Measurements from ENCODE around the gene COX14. TPM values are rescaled to one million over a fixed set of nuclear protein-coding genes. Genes with fewer than 3 reads are reported as not detected.

COX14 gene
- total RNA-seq, 6 experiments from 2014 or later, result 37.7 to 67.5 (median 50.6) TPM

DNA sequence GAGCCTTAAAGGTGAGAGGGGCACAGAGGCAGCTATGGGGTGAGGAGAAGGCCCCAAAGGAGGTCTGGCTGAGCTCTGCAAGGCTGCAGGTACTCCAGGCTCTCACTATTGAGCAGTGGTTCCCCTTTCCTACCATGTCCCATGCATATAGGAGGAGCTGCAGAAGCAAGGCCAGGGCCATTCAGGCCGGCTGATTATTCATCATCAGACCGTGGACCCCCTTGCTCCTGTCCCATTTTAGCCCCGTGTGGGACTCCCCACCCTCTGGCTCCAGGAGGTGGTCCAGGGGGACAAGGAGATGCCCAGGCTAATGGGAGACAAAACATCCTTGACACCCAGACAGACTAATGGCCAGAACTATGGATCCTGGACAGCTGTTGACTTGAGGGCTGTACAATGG lies 5.1 kb upstream of the COX14 start:
- no CpG with 5 or more reads among the region's 3 CpGs for WGBS (ENCODE audit: insufficient coverage, low coverage, low lambda C conversion rate, missing lambda C conversion rate)
- TF ChIP-seq, protein P1, sequence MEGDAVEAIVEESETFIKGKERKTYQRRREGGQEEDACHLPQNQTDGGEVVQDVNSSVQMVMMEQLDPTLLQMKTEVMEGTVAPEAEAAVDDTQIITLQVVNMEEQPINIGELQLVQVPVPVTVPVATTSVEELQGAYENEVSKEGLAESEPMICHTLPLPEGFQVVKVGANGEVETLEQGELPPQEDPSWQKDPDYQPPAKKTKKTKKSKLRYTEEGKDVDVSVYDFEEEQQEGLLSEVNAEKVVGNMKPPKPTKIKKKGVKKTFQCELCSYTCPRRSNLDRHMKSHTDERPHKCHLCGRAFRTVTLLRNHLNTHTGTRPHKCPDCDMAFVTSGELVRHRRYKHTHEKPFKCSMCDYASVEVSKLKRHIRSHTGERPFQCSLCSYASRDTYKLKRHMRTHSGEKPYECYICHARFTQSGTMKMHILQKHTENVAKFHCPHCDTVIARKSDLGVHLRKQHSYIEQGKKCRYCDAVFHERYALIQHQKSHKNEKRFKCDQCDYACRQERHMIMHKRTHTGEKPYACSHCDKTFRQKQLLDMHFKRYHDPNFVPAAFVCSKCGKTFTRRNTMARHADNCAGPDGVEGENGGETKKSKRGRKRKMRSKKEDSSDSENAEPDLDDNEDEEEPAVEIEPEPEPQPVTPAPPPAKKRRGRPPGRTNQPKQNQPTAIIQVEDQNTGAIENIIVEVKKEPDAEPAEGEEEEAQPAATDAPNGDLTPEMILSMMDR (IDR thresholded peaks at IDR 0.05), result no peak
- TF ChIP-seq POLR2A (IDR thresholded peaks at IDR 0.05), result no peak
- no peaks in the 10 kb centered on the region for H3K9me3 ChIP-seq
- intact Hi-C loops (cut with DNase I), result no loop called here
- H3K4me1 ChIP-seq, result peaks cover 0 to 73% (median 26%) of the 10 kb centered on the region in 4 donors
- H3K4me3 ChIP-seq, result no peak overlapping the region
- H3K27me3 ChIP-seq, result no peaks in the 10 kb centered on the region
- H3K36me3 ChIP-seq, result peaks cover 0 to 10% (median 4%) of the 10 kb centered on the region in 4 donors
- no peak for DNase-seq
- H3K27ac ChIP-seq, result no peak overlapping the region
- no peak for ATAC-seq

DNA sequence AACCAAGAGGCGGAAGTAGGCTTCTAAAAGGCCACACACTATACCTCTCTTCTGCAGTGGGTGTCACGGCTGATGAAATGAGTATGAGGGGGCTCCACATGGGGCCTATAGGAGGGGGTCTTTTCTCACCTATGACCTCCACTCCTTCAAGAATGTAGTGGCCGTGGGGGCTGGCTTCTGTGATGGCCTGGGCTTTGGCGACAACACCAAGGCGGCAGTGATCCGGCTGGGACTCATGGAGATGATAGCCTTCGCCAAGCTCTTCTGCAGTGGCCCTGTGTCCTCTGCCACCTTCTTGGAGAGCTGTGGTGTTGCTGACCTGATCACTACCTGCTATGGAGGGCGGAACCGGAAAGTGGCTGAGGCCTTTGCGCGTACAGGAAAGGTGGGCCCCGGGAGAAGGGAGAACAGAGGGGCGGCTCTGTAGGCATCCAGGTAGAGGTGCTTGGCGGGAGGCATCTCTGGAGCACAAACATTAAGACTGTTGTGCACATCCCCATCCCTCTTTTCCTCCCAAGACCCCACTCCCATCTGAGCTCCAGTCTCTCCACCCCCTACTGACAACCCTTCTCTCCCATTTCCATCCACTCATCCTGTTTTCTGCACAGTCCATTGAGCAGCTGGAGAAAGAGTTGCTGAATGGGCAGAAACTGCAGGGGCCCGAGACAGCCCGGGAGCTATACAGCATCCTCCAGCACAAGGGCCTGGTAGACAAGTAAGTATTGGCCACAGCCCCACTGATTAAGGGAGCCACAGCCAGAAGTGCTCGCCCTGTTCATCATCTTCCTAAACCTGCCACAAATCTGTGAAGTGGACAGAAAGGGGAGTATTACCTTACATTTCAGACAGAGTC lies 4.4 kb upstream of the COX14 start:
- ATAC-seq (no peak), DNase-seq (no peak)
- Histone ChIP-seq H3K9me3 (no peaks in the 10 kb centered on the region), H3K27me3 (no peaks in the 10 kb centered on the region), H3K4me3 (no peak overlapping the region), H3K36me3 (peaks cover 0 to 10% (median 4%) of the 10 kb centered on the region in 4 donors), H3K27ac (peak overlapping the region in 1 of 3 donors; percentile 94), H3K4me1 (peaks cover 0 to 67% (median 23%) of the 10 kb centered on the region in 4 donors)
- intact Hi-C loops (cut with DNase I), result no loop called here
- WGBS (ENCODE audit: insufficient coverage, low coverage, low lambda C conversion rate, missing lambda C conversion rate), result 85% methylated on average over 12 of the region's 17 CpGs
- TF ChIP-seq POLR2A (IDR thresholded peaks at IDR 0.05), result no peak
- TF ChIP-seq, protein P1 (IDR thresholded peaks at IDR 0.05), result no peak

- H3K36me3 ChIP-seq, result peaks cover 0 to 11% (median 4%) of the 10 kb centered on the region in 4 donors
- no peak for ATAC-seq
- H3K27me3 ChIP-seq, result no peaks in the 10 kb centered on the region
- DNase-seq, result no peak
- H3K27ac ChIP-seq, result peak overlapping the region; percentile 77 to 94 (median 78)
- H3K4me1 ChIP-seq, result peaks cover 0 to 71% (median 24%) of the 10 kb centered on the region in 4 donors
- WGBS (ENCODE audit: insufficient coverage, low coverage, low lambda C conversion rate, missing lambda C conversion rate), result no CpG with 5 or more reads among the region's 3 CpGs
- H3K9me3 ChIP-seq, result no peaks in the 10 kb centered on the region
- intact Hi-C loops (cut with DNase I), result no loop called here
- TF ChIP-seq, protein P1 (IDR thresholded peaks at IDR 0.05), result no peak
- TF ChIP-seq POLR2A (IDR thresholded peaks at IDR 0.05), result no peak
- peak overlapping the region in 1 of 3 donors; percentile 88 for H3K4me3 ChIP-seq
These were observed 2.7 kb upstream of the COX14 start for GRCh38 chr12:50109319-50109718.

GRCh38 chr12:50110127-50110761 lies 1.8 kb upstream of the COX14 start:
- DNase-seq (peak; percentile 78 to 93 (median 92)), ATAC-seq (peak; percentile 38 to 54 (median 44))
- Histone ChIP-seq H3K27ac (peak overlapping the region; percentile 77 to 94 (median 78)), H3K9me3 (no peaks in the 10 kb centered on the region), H3K4me3 (peak overlapping the region in 2 of 3 donors; percentile 34 to 88), H3K4me1 (peaks cover 0 to 69% (median 24%) of the 10 kb centered on the region in 4 donors), H3K27me3 (no peaks in the 10 kb centered on the region), H3K36me3 (peaks cover 0 to 13% (median 4%) of the 10 kb centered on the region in 4 donors)
- TF ChIP-seq, protein P1 (IDR thresholded peaks at IDR 0.05), result no peak
- no peak for TF ChIP-seq POLR2A (IDR thresholded peaks at IDR 0.05)
- intact Hi-C loops (cut with DNase I), result no loop called here
- 6% methylated on average over 8 of the region's 8 CpGs for WGBS (ENCODE audit: insufficient coverage, low coverage, low lambda C conversion rate, missing lambda C conversion rate)

Data from right lobe of liver (tissue), 6 donors.